GM12872 (cell line): ENCODE measurements around the gene UBR2.

Experiments
- CTCF ChIP-seq: IDR thresholded peaks from 3 replicates; pipeline ENCODE4 v1.5.1; 2011; ENCODE audit warnings: low read depth, mild to moderate bottlenecking, low read length, moderate library complexity; ENCODE audit not compliant: insufficient read depth

The UBR2 gene

GRCh38 chr6:42618686-42619085 lies 54.9 kb downstream of the UBR2 start:
- no peak for TF ChIP-seq CTCF

- no peak for TF ChIP-seq CTCF
Measured at GRCh38 chr6:42619963-42620362, 56.1 kb downstream of the UBR2 start.

- TF ChIP-seq CTCF = no peak
Measured at GRCh38 chr6:42624601-42625000, 60.8 kb downstream of the UBR2 start.

GRCh38 chr6:42627044-42627443 lies 63.2 kb downstream of the UBR2 start:
- no peak for TF ChIP-seq CTCF

GRCh38 chr6:42627674-42628073 lies 63.8 kb downstream of the UBR2 start:
- TF ChIP-seq CTCF = no peak

GRCh38 chr6:42628604-42629003 lies 64.8 kb downstream of the UBR2 start:
- TF ChIP-seq CTCF = no peak

GRCh38 chr6:42629845-42630244 lies 66.0 kb downstream of the UBR2 start:
- no peak for TF ChIP-seq CTCF

- no peak for TF ChIP-seq CTCF
Measured at GRCh38 chr6:42637681-42638080, 73.9 kb downstream of the UBR2 start.
